NCI-H2029 treated with DMSO at 0.1 percent for 48 hours (cell line): ENCODE data around the gene EPS15.
"Not testable (repeated sequence)": the region's sequence is repeated elsewhere in the genome, so short reads cannot be mapped to it uniquely, and the experiment has no call there.

Source experiments
- DNase-seq: peaks from one replicate; lab custom pipeline; 2025; lab: John Stamatoyannopoulos, UW

Gene EPS15

GRCh38 chr1:51425273-51425672, 93.8 kb downstream of the EPS15 start:
- no peak for DNase-seq

GRCh38 chr1:51423073-51423821, 95.8 kb downstream of the EPS15 start:
- DNase-seq: no peak

- DNase-seq: no peak
Measured at GRCh38 chr1:51422367-51423072, 96.5 kb downstream of the EPS15 start.

GRCh38 chr1:51421964-51422363, 97.1 kb downstream of the EPS15 start:
- peak; percentile 81 for DNase-seq

GRCh38 chr1:51420867-51421627, 98.0 kb downstream of the EPS15 start:
- DNase-seq: no peak

GRCh38 chr1:51418384-51418959, 100.6 kb downstream of the EPS15 start:
- no peak for DNase-seq

GRCh38 chr1:51417496-51418383, 101.3 kb downstream of the EPS15 start:
- no peak for DNase-seq

GRCh38 chr1:51416910-51417309, 102.2 kb downstream of the EPS15 start:
- no peak for DNase-seq

GRCh38 chr1:51415963-51416362, 103.1 kb downstream of the EPS15 start:
- DNase-seq: no peak

- no peak for DNase-seq
Measured at GRCh38 chr1:51414811-51415210, 104.3 kb downstream of the EPS15 start.

GRCh38 chr1:51411820-51412219, 107.2 kb downstream of the EPS15 start:
- not testable (repeated sequence) for DNase-seq

GRCh38 chr1:51410568-51411460, 108.3 kb downstream of the EPS15 start:
- DNase-seq: no peak

- not testable (repeated sequence) for DNase-seq
Measured at GRCh38 chr1:51409755-51410541, 109.1 kb downstream of the EPS15 start.

GRCh38 chr1:51392241-51392640, 126.8 kb downstream of the EPS15 start:
- no peak for DNase-seq

- DNase-seq: not testable (repeated sequence)
Measured at GRCh38 chr1:51390641-51391040, 128.4 kb downstream of the EPS15 start.

- not testable (repeated sequence) for DNase-seq
Measured at GRCh38 chr1:51387288-51387687, 131.8 kb downstream of the EPS15 start.

GRCh38 chr1:51386259-51386658, 132.8 kb downstream of the EPS15 start:
- DNase-seq: not testable (repeated sequence)

GRCh38 chr1:51385776-51386175, 133.3 kb downstream of the EPS15 start:
- no peak for DNase-seq

- DNase-seq: no peak
Measured at GRCh38 chr1:51381964-51382363, 137.1 kb downstream of the EPS15 start.
